HCT116 (cell line): Measurements from ENCODE around the gene GRB2.

Experiments
- CEBPB ChIP-seq: IDR thresholded peaks from 2 replicates; pipeline ENCODE4 v1.6.1; 2012; ENCODE audit warnings: low read depth
- ELF1 ChIP-seq: IDR thresholded peaks from 2 replicates; pipeline ENCODE4 v1.6.1; 2012; ENCODE audit warnings: low read depth, borderline replicate concordance
- EZH2 ChIP-seq: fragments of 200-600 bp; sonication (generic); IDR thresholded peaks from 2 replicates; pipeline ENCODE4 v1.6.1; 2017; ENCODE audit warnings: antibody characterized with exemption, mixed run types
- EZH2phosphoT487 ChIP-seq: fragments of 200-600 bp; IDR thresholded peaks from 2 replicates; pipeline ENCODE4 v1.6.1; 2018; ENCODE audit warnings: antibody characterized with exemption, borderline replicate concordance
- JUND ChIP-seq: IDR thresholded peaks from 2 replicates; pipeline ENCODE4 v1.6.1; 2012
- POLR2A ChIP-seq: IDR thresholded peaks from 2 replicates; pipeline ENCODE4 v1.7.0; 2011; ENCODE audit warnings: borderline replicate concordance; ENCODE audit not compliant: insufficient read depth, insufficient read length; ENCODE audit errors: extremely low read depth
- POLR2AphosphoS5 ChIP-seq: IDR thresholded peaks from 2 replicates; pipeline ENCODE4 v1.6.1; 2011; ENCODE audit warnings: mild to moderate bottlenecking, low read depth, low read length, moderate library complexity
- SRF ChIP-seq: IDR thresholded peaks from 2 replicates; pipeline ENCODE4 v1.6.1; 2012; ENCODE audit warnings: low read depth
- TCF7L2 ChIP-seq: IDR thresholded peaks from 2 replicates; pipeline ENCODE4 v1.7.0; 2011; ENCODE audit warnings: borderline replicate concordance, inconsistent platforms; ENCODE audit not compliant: insufficient read depth, insufficient read length; ENCODE audit errors: extremely low read depth
- ZNF274 ChIP-seq: fragments of 200-500 bp; sonication (Bioruptor generic); IDR thresholded peaks from 2 replicates; pipeline ENCODE4 v1.6.1; 2014; ENCODE audit warnings: mild to moderate bottlenecking, low read depth, low read length, inconsistent platforms
- TF ChIP-seq, protein P1 (sequence below), 3 experiments: fragments of 200-600 bp in 1 of 3; sonication (generic) in 1 of 3; IDR thresholded peaks in 2 of 3; conservative IDR thresholded peaks in 1 of 3; 2 replicates each; pipeline ENCODE4 v1.5.1; 2012 to 2017; ENCODE audit warnings: low read depth in 2 of 3, low read length in 2 of 3, antibody characterized with exemption in 1 of 3, borderline replicate concordance in 1 of 3, control low read depth in 1 of 3, mild to moderate bottlenecking in 1 of 3, mixed read lengths in 1 of 3, mixed run types in 1 of 3, moderate library complexity in 1 of 3; ENCODE audit not compliant: insufficient read depth in 1 of 3
- TF ChIP-seq, protein P2 (sequence below): IDR thresholded peaks from 2 replicates; pipeline ENCODE4 v1.6.1; 2012; ENCODE audit warnings: low read depth

DNA sequence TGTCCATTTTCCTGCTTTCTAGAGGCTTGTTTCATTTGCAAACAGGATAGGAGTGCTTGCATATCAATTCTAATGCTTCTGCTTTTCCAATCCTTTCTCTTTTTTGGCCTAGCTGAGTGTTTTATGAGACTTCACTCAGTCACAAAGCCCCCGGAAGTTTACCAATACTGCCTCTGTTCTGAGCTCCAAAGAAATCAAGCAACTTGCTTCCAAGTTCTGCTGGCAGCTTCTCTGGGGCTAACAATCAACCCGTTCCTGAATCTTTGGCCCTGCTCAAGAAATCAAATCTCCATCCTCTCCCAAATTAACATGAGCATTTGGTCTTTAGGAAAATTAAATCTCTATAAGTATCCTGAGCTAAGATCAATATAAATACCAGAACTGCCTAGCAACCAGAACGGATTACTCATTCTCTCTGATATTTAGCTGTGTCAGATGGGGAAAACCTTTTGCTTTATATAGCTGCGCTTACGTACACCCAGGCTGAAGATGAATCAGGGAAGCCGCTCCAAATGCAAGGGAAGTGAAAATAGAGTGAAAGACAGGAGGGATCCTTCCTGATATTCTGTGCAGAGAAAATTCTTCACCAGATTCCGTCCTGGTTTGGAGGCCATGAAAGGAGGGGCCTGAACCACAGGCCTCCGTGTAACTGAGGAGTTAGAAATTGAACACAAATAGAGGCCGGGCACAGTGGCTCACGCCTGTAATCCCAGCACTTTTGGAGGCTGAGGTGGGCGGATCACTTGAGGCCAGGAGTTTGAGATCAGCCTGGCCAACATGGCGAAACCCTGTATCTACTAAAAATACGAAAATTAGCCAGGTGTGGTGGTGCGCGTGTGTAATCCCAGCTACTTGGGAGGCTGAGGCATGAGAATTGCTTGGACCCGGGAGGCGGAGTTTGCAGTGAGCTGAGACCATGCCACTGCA, 23.3 kb upstream of the GRB2 start:
- TF ChIP-seq POLR2A (no peak), EZH2phosphoT487 (no peak), TCF7L2 (no peak), EZH2 (no peak), SRF (peak; percentile 33; the same call in 1 of the 2 replicates), CEBPB (no peak), ELF1 (no peak), JUND (no peak), POLR2AphosphoS5 (no peak), ZNF274 (no peak)
- TF ChIP-seq, protein P1, sequence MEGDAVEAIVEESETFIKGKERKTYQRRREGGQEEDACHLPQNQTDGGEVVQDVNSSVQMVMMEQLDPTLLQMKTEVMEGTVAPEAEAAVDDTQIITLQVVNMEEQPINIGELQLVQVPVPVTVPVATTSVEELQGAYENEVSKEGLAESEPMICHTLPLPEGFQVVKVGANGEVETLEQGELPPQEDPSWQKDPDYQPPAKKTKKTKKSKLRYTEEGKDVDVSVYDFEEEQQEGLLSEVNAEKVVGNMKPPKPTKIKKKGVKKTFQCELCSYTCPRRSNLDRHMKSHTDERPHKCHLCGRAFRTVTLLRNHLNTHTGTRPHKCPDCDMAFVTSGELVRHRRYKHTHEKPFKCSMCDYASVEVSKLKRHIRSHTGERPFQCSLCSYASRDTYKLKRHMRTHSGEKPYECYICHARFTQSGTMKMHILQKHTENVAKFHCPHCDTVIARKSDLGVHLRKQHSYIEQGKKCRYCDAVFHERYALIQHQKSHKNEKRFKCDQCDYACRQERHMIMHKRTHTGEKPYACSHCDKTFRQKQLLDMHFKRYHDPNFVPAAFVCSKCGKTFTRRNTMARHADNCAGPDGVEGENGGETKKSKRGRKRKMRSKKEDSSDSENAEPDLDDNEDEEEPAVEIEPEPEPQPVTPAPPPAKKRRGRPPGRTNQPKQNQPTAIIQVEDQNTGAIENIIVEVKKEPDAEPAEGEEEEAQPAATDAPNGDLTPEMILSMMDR (IDR thresholded peaks at IDR 0.05 in 2 of 3, conservative IDR thresholded peaks at IDR 0.05 in 1 of 3; ENCODE audit: borderline replicate concordance in 1 of 3, insufficient read depth in 1 of 3, low read depth in 2 of 3, low read length in 2 of 3): no peak
- TF ChIP-seq, protein P2, sequence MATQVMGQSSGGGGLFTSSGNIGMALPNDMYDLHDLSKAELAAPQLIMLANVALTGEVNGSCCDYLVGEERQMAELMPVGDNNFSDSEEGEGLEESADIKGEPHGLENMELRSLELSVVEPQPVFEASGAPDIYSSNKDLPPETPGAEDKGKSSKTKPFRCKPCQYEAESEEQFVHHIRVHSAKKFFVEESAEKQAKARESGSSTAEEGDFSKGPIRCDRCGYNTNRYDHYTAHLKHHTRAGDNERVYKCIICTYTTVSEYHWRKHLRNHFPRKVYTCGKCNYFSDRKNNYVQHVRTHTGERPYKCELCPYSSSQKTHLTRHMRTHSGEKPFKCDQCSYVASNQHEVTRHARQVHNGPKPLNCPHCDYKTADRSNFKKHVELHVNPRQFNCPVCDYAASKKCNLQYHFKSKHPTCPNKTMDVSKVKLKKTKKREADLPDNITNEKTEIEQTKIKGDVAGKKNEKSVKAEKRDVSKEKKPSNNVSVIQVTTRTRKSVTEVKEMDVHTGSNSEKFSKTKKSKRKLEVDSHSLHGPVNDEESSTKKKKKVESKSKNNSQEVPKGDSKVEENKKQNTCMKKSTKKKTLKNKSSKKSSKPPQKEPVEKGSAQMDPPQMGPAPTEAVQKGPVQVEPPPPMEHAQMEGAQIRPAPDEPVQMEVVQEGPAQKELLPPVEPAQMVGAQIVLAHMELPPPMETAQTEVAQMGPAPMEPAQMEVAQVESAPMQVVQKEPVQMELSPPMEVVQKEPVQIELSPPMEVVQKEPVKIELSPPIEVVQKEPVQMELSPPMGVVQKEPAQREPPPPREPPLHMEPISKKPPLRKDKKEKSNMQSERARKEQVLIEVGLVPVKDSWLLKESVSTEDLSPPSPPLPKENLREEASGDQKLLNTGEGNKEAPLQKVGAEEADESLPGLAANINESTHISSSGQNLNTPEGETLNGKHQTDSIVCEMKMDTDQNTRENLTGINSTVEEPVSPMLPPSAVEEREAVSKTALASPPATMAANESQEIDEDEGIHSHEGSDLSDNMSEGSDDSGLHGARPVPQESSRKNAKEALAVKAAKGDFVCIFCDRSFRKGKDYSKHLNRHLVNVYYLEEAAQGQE: no peak
